ENCODE measurements around the gene MFSD6. TPM values are rescaled to one million over a fixed set of nuclear protein-coding genes. Genes with fewer than 3 reads are reported as not detected.

The MFSD6 gene
- total RNA-seq, 1 experiment from 2014 or later, result 4.7 TPM

DNA sequence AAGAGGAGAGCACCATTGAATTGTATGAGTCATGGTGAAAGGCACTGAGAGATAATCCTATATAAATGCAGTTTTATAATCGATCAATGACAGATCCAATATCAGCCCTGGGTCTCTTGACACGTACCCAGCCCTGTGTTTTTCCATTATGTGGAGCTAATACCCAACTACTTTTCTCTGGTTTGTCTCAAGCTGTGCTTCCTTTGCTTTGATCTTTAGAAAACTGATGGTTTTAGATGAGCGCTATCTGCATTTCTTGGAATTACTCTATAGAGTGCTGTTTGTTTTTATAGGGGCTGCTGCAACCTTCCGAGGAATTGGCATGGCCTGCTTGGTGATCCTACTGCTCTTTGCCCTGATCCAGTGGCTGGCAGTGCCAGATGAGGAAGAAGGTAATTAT lies 81.3 kb downstream of the MFSD6 start:
- Mint-ChIP-seq H3K27me3 (ENCODE audit: low read depth) (no peaks in the 10 kb centered on the region), H3K36me3 (peaks cover 20% of the 10 kb centered on the region), H3K27ac (no peak overlapping the region), H3K4me1 (peaks cover 19% of the 10 kb centered on the region), H3K4me3 (no peak overlapping the region), H3K9me3 (peaks cover 25% of the 10 kb centered on the region)
- ATAC-seq (peak; percentile 38), DNase-seq (ENCODE audit: low spot score) (no peak)
- no peak for TF ChIP-seq CREM (CRISPR knock-in tag; IDR thresholded peaks at IDR 0.05)
- TF ChIP-seq, protein P1, sequence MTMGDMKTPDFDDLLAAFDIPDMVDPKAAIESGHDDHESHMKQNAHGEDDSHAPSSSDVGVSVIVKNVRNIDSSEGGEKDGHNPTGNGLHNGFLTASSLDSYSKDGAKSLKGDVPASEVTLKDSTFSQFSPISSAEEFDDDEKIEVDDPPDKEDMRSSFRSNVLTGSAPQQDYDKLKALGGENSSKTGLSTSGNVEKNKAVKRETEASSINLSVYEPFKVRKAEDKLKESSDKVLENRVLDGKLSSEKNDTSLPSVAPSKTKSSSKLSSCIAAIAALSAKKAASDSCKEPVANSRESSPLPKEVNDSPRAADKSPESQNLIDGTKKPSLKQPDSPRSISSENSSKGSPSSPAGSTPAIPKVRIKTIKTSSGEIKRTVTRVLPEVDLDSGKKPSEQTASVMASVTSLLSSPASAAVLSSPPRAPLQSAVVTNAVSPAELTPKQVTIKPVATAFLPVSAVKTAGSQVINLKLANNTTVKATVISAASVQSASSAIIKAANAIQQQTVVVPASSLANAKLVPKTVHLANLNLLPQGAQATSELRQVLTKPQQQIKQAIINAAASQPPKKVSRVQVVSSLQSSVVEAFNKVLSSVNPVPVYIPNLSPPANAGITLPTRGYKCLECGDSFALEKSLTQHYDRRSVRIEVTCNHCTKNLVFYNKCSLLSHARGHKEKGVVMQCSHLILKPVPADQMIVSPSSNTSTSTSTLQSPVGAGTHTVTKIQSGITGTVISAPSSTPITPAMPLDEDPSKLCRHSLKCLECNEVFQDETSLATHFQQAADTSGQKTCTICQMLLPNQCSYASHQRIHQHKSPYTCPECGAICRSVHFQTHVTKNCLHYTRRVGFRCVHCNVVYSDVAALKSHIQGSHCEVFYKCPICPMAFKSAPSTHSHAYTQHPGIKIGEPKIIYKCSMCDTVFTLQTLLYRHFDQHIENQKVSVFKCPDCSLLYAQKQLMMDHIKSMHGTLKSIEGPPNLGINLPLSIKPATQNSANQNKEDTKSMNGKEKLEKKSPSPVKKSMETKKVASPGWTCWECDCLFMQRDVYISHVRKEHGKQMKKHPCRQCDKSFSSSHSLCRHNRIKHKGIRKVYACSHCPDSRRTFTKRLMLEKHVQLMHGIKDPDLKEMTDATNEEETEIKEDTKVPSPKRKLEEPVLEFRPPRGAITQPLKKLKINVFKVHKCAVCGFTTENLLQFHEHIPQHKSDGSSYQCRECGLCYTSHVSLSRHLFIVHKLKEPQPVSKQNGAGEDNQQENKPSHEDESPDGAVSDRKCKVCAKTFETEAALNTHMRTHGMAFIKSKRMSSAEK (CRISPR knock-in tag; IDR thresholded peaks at IDR 0.05; ENCODE audit: borderline replicate concordance), result no peak
- TF ChIP-seq NFYB (CRISPR knock-in tag; conservative IDR thresholded peaks at IDR 0.05; ENCODE audit: low read depth), result no peak
- no peak for TF ChIP-seq JUN (CRISPR knock-in tag; IDR thresholded peaks at IDR 0.05)
- TF ChIP-seq MXD4 (CRISPR knock-in tag; IDR thresholded peaks at IDR 0.05; ENCODE audit: borderline replicate concordance), result no peak
- TF ChIP-seq, protein P2, sequence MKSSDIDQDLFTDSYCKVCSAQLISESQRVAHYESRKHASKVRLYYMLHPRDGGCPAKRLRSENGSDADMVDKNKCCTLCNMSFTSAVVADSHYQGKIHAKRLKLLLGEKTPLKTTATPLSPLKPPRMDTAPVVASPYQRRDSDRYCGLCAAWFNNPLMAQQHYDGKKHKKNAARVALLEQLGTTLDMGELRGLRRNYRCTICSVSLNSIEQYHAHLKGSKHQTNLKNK (CRISPR knock-in tag; IDR thresholded peaks at IDR 0.05), result no peak
- POLR2A ChIA-PET, result no interaction called here
- CTCF ChIA-PET, result no interaction called here

- ATAC-seq, result no peak
- Mint-ChIP-seq H3K36me3 (peaks cover 20% of the 10 kb centered on the region), H3K27ac (no peak overlapping the region), H3K4me3 (no peak overlapping the region), H3K9me3 (peaks cover 25% of the 10 kb centered on the region), H3K27me3 (ENCODE audit: low read depth) (no peaks in the 10 kb centered on the region), H3K4me1 (peaks cover 19% of the 10 kb centered on the region)
- no peak for TF ChIP-seq ETV6 (CRISPR knock-in tag; IDR thresholded peaks at IDR 0.05)
- no peak for TF ChIP-seq GTF2I (CRISPR knock-in tag; conservative IDR thresholded peaks at IDR 0.05)
- no peak for TF ChIP-seq ATF1 (CRISPR knock-in tag; IDR thresholded peaks at IDR 0.05)
- no peak for TF ChIP-seq KAT7 (CRISPR knock-in tag; IDR thresholded peaks at IDR 0.05; ENCODE audit: borderline replicate concordance)
- TF ChIP-seq, protein P3, sequence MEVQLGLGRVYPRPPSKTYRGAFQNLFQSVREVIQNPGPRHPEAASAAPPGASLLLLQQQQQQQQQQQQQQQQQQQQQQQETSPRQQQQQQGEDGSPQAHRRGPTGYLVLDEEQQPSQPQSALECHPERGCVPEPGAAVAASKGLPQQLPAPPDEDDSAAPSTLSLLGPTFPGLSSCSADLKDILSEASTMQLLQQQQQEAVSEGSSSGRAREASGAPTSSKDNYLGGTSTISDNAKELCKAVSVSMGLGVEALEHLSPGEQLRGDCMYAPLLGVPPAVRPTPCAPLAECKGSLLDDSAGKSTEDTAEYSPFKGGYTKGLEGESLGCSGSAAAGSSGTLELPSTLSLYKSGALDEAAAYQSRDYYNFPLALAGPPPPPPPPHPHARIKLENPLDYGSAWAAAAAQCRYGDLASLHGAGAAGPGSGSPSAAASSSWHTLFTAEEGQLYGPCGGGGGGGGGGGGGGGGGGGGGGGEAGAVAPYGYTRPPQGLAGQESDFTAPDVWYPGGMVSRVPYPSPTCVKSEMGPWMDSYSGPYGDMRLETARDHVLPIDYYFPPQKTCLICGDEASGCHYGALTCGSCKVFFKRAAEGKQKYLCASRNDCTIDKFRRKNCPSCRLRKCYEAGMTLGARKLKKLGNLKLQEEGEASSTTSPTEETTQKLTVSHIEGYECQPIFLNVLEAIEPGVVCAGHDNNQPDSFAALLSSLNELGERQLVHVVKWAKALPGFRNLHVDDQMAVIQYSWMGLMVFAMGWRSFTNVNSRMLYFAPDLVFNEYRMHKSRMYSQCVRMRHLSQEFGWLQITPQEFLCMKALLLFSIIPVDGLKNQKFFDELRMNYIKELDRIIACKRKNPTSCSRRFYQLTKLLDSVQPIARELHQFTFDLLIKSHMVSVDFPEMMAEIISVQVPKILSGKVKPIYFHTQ (CRISPR knock-in tag; IDR thresholded peaks at IDR 0.05), result no peak
- no peak for TF ChIP-seq SOX15 (CRISPR knock-in tag; IDR thresholded peaks at IDR 0.05)
- TF ChIP-seq ZNF396 (CRISPR knock-in tag; IDR thresholded peaks at IDR 0.05; ENCODE audit: borderline replicate concordance), result no peak
- no peak for TF ChIP-seq AFF4 (CRISPR knock-in tag; IDR thresholded peaks at IDR 0.05; ENCODE audit: borderline replicate concordance)
- TF ChIP-seq JUN (CRISPR knock-in tag; IDR thresholded peaks at IDR 0.05), result no peak
- no peak for DNase-seq (ENCODE audit: low spot score)
- CTCF ChIA-PET, result no interaction called here
- POLR2A ChIA-PET, result no interaction called here
Observed at GRCh38 chr2:190490502-190490901, 82.3 kb downstream of the MFSD6 start.
